Stimulated activated CD4-positive, alpha-beta T cell treated with anti-CD3 and anti-CD28 coated beads, Interleukin-2, amount 100 ng/mL, for 48 hours (primary cell): ENCODE results near the gene METAP1.
"Not testable (repeated sequence)": the region's sequence is repeated elsewhere in the genome, so short reads cannot be mapped to it uniquely, and the experiment has no call there.

Experiments
- DNase-seq, 2 donors: peaks; one replicate each; pipeline ENCODE4 v3.0.0-alpha.2; 2020

METAP1 gene

DNA sequence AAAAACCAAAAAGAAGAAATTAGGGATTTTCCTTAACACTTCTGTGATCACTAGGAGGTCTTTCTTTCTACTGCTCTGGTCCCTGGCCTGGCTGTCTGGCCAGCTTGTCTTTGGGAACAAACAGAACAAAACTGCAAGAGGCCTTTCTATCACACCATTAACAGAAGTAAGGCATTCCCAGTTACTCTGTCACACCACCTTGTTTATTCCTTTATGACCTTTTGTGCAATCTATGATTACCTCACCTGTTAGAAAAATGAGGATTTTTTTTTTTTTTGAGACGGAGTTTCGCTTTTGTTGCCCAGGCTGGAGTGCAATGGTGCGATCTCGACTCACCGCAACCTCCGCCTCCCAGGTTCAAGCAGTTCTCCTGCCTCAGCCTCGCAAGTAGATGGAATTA is 3.0 kb downstream of the METAP1 start:
- DNase-seq: no peak

DNA sequence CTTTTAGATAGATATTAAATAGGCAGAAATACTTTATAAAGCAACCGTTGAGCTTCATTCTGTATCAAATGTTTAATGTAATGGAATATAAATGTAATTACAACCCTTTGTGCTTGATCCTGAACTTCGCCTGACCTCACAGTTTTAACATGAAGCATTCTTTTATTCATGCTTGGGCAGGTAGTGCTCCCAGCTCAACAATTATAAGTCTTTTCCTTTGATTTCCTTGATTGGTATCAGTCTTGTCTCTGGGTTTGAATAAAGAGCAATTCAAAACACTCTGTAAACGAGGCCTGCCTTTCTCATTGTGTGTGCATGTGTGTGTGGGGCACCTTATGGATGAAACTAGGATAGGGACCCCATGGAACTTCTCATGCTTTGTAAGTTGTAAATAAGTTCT is 6.8 kb downstream of the METAP1 start:
- DNase-seq: no peak

DNA sequence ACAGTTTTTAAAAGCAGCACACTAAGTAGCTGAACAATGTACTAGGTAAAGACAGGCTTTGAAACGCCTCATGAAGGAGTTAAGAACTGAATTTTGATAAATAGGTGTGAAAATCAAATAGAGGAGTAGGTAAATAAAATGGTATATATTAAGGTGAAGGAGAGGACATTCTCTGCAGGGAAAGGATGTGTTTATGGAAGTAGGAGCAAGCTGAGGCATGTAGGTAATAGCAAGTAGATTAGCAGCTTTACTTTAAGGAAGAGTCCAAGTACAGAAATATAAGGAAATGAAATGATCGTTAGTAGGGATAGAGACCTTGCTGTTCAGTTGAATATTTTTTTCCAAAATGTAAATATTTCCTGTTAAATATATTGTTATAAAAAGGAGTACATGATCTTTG is 12.5 kb downstream of the METAP1 start:
- no peak for DNase-seq

DNA sequence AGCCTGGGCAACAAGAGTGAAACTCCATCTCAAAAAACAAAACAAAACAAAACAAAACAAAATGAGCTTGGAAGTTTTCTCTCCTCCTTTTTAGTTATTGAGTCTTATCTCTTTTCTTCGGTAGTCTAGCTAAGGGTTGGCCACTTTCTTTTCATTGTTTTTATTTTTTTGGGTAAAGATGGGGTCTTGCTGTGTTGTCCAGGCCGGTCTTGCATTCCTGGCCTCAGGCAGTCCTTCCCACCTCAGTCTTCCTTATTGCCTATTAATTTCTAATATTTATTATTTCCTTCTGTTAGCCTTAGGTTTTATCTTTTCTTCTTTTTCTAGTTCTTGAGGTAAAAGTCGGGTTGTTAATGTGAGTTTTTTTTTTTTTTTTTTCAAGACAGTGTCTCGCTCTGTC is 16.4 kb downstream of the METAP1 start:
- no peak for DNase-seq

DNA sequence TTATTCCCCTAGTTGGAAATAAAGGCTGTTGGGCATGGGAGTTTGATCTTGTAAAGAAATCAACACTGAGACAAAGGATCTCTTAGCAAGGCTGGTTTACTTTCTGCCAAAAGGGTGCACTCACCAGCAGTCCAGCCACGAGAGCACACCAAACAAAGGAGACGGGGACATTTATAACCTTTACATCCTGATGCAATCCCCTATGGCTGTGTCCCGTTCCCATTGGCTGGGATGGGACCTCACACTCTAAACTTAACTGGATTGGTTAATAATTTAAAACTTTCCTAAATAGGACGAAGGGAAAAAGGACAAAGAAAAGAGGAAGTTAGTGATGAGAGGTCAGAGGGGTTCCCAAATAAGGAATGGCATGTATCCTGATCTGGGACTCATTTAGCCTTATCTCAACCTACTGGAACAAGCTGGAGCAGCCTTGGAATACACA is 17.9 kb downstream of the METAP1 start:
- no peak for DNase-seq

DNA sequence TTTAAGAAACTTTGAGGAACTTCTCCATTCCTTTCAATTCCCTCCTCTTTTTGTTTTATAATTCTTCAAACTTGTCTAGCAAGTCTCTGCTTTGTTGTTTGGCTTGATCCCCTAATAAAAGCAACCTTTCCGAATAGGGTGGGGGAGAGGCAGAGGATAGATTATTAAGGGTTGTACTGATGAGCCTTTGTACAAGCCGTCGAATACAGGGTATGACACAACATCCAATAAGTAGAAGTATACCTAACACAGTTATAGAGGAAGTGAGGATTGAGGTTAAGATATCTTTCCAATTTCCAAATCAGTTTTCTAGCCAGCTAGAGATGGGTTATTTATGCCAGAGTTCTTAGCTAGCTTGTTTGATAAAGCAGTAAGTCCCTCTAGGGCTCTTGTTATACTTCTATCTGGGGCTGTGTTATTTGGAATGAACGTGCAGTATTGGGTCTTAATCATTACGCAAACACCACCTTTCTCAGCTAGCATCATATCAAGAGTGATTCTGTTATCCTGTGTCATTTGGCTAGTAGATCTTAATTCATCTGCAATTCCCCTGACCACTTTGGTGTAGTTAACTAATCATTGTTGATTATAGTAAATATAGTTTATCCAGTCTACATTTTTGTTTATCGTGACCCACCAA is 18.5 kb downstream of the METAP1 start:
- DNase-seq: no peak

DNA sequence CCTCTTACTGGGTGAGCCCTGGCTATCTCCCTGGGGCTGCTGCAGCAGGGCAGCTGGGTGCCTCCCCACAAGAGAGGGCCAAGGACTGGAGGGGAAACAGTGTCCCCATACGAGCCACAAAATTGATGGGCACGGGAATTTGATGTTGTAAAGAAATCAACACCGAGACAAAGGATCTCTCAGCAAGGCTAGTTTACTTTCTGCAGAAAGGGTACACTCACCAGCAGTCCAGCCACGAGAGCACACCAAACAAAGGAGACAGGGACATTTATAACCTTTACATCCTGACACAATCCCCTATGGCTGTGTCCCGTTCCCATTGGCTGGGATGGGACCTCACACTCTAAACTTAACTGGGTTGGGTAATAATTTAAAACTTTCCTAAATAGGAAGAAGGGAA is 25.9 kb downstream of the METAP1 start:
- DNase-seq: no peak

DNA sequence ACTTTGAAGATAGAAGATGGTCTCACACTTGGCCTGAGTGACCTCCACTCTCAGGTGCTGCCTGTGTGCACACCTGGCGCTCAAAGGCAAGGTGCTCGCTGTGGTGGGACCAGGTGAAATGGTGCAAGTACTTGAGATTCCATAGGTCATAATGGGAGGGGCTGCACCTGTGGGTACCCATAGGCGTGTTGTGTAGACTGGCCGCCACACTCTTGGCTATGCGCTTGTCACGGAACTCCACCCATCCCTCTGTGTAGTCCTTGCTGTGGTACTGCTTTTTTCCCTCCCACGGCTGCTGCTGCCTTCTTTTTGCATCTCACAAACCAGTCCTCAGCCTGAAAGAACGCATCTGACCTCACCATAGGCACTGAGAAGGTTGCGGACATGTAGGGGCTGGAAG is 27.0 kb downstream of the METAP1 start:
- no peak for DNase-seq

DNA sequence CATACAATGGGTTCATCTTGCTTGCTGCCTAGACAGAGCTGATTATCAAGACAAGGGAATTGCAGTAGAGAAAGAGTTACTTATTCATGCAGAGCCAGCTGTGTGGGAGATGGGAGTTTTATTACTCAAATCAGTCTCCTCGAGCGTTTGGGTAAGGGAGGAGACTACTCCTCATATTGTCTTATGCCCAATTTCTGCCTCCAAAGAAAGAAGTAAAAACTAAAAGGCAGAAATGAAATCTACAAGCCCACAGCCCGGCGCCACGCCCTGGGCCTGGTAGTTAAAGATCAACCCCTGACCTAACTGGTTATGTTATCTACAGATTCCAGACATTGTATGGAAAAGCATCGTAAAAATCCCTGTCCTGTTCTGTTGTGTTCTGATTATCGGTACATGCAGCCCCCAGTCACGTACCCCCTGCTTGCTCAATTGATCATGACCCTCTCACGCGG is 28.3 kb downstream of the METAP1 start:
- not testable (repeated sequence) for DNase-seq

DNA sequence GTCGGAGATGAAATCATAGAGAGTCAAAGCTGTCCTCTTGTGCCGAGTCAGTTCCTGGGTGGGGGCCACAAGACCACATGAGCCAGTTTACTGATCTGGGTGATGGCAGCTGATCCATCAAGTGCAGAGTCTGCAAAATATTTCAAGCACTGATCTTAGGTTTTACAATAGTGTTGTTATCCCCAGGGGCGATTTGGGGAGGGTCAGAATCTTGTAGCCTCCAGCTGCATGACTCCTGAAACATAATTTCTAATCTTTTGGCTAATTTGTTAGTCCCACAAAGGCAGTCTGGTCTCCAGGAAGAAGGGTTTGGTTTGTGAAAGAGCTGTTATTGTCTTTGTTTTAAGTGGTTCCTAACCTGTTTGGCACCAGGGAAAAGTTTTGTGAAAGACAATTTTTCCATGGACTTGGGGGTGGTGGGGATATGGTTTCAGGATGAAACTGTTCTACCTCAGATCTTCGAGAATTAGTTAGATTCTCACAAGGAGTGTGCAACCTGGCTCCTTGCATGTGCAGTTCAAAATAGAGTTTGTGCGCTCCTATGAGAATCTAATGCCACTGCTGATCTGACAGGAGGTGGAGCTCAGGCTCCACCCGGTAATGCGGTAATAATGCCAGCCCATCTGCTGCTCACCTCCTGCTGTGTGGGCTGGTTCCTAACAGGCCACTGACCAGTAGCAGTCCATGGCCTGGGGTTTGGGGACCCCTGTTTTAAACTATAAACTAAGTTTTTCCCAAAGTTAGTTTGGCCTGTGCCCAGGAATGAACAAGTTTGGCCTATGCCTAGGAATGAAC is 29.2 kb downstream of the METAP1 start:
- no peak for DNase-seq

DNA sequence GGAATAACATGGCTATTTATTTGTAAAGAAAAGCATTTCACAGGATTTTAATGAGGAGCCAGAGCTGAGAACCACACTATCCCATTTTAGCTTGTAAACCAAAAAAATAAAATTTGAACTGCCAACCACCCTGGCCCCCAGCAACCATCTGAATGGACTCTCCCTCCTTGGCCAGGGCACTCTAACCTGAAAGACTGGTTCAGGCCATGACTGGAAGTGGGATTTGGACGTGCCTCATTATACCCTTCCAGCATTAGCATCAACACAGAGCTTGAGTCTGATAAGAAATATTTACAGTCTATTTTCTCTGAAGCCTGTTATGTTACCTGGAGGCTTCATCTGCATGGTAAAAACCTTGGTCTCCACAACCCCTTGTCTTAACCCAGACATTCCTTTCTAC is 30.0 kb downstream of the METAP1 start:
- DNase-seq: no peak

DNA sequence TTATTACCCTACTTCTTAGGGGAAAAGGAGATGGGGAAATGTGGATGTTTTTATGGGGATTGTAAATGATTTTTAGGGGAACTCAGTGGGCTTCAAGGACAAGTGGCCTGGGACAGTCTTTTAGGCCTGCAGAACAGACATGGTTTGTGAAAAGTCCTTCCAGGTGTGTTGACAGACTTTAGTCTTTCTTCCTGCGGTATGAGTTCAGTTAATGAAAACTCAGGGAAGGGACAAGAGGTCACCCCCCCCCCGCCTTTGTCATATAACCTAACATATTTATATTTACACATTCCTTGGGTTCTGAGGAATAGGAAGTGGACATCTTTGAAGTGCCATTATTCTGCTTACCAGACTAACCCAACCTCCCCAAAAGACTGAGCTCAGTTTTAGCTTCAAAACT is 31.8 kb downstream of the METAP1 start:
- no peak for DNase-seq

DNA sequence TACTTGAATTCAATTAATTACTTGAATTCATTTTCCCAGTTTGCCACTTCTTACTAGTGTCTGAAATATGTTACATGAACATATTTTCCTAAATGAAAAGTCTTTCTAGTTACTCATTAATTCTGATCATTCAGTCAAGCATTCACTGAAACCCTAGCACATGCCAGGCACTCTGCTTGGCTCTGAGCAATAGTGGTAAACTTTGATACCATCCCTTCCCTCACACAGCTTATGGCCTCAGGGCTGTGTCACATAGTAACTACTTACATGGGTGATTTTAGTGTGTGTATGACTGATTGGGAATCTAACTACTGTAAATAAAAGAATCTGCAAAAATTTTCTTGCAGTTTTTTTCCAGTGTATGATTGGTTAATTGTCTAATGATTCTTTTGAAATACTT is 32.7 kb downstream of the METAP1 start:
- DNase-seq: no peak

DNA sequence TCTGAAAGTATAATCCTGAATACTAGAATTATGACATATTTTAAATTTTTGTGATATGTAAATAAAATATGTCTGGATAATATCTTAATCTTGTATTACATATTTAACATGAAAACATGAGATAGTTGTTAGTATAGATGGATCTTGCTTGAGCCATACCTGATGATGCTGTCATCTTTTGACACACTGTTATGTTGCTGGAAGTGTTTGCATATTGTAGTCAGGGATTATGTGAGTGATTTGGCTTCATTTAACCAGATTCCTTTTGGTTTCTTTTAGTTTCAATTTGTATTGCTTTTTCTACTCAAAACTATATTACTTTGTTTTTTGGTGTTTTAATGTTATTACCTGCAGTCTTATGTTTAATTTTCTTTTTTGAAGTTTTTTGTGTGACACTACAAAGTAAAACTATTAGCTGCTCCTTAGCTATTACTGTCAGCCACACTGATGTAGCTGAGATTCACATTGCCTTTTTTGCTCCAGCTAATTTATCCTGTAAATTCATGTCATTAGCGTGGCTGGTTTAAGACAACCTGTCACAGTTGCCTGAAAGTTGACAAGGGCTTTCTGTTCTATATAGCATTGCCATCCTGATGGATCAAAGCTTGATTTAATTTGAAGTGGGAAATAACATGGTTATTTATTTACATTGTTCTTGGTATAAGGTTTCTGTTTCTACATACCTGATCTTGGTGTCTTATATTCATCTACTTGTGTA is 33.7 kb downstream of the METAP1 start:
- no peak for DNase-seq

DNA sequence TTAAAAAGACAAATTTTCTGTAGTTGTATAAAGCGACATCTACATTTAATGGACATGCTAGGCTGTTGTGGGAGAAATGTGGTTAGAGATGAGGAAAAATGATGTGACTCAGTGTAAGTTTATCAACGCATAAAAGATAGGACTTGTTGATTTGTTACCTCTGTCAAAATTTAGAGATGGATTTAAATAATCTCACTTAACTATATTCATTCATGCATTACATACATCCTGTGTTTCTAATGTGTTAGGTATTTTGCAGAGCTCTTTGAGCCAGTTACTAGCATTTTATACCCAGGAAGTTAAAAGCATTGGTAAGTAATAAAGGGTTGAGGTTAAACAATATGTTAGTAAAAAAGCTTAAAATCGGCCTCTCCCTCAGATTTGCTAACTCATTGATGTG is 34.3 kb downstream of the METAP1 start:
- DNase-seq: no peak

DNA sequence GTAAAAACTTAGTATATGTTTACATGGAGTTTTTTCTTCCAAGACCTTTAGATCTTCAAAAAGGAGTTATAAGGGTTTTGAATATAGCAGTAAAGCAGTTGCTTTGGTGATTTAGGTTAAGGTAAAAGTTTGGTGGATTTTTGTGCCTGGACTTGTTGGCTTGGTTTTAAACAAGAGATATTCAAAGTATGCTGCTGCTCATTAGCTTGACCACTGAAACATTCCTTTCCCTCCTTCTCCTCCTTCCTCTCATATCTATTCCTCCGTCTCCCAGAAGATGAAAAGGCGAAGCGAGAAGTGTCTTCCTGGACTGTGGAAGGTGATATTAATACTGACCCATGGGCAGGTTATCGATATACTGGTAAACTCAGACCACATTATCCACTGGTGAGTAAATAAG is 38.4 kb downstream of the METAP1 start:
- DNase-seq: no peak

DNA sequence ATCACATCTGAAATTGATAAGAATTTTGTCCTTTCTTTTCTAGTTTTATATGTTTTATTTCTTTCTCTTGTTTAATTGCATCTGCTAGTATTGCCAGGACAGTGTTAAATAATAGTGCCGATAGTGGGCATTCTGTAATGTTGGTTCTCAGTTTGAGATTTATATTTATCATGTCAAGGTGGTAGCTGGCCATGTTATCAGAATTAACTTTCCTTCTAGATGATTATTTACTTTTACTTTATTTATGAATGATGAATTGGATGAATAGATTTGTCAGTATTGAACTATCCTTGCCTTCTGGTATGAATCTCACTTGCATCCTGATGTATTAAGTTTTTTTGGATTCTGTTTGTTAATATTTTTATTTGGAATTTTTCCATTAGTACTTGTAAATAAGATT is 42.7 kb downstream of the METAP1 start:
- DNase-seq: no peak

DNA sequence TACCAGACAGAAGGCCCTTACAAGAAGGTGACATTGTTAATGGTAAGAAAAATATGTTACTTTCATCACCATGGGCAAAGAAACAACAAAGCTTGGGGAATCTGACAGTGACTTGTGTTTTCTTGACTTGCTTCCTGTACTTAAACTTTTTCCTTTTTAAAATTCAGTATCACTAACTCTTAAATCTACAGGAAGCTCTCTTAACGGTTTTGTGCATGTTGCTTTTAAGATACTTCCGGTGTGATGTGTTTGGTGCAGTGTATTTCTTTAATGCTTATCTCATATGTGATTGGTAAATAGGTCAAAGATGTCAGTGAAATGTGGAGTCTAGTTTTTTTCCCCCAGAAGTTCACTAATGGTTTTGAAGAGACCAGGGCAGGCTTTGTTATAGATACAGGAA is 47.8 kb downstream of the METAP1 start:
- DNase-seq: no peak

DNA sequence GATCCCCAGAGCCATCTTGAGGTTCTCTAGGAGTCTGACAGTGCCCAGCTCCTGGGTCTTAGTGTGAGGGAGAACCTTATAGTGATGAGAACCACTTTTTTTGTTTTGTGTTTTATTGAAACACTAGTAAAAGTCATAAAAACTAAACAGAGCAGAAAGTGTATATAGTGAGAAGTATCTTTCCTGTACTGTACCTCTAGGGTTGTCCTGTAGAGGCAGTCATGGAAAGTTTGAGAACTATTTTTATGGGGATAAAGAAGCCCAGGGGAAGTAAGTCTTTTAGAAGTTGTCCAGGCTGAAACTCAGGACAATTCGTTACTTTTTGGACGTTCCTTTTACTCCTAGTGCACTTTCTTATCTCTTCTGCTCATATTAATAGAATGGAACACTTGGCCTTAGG is 52.2 kb downstream of the METAP1 start:
- DNase-seq: no peak

DNA sequence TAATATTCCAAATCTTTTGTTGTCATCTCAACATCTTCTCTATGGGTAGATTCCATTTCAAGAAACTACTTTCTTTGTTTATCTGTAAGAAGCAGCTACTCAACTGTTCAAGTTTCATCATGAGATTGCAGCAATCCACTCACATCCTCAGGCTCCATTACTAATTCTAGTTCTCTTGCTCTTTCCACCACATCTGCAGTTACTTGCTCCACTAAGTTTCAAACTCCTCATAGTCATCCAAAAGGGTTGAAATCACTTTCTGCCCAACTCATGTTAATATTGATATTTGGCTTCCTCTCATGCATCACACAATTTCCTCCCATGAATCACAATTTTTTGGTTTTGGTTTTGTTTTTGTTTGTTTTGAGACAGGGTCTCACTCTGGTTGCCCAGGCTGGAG is 57.4 kb downstream of the METAP1 start:
- no peak for DNase-seq

DNA sequence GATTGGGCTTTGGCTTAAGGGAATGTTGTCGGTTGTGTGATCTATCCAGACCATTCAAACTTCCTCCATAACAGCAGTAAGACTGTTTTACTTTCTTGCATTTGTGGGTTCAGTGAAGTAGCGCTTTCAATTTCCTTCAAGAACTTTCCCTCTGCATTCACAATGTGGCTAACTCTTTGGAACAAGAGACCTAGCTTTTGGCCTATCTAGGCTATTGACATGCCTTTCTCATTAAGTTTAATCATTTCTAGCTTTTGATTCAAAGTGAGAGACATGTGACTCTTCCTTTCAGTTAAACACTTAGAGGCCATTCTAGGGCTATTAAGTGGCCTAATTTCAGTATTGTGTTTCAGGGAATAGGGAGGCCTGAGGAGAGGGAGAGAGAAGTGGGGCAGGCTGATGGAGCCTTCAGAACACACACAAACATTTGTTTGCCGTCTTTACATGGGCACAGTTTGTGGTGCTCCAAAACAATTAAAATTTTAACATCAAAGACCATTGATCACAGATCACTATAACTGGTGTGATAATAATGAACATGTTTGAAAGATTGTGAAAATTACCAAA is 59.0 kb downstream of the METAP1 start:
- no peak for DNase-seq

DNA sequence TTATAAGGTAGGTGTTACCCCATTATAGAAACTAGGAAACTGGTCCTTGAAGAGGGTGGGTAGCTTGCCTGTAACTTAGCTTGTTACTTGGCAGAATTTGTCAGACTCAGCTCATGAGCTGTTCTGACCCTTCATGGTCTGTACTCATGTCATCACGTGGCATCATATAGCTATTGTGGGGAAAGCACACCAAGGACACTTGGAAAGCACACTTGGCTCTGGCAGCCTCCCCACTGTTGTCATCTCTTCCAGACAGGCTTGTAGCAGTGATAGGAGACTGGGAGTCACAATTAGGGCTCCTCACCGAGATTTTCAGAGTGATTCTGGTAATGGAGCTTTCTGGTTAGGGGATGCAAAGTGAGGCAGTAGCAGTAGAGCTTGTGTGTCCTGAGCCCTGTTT is 62.7 kb downstream of the METAP1 start:
- DNase-seq: no peak

DNA sequence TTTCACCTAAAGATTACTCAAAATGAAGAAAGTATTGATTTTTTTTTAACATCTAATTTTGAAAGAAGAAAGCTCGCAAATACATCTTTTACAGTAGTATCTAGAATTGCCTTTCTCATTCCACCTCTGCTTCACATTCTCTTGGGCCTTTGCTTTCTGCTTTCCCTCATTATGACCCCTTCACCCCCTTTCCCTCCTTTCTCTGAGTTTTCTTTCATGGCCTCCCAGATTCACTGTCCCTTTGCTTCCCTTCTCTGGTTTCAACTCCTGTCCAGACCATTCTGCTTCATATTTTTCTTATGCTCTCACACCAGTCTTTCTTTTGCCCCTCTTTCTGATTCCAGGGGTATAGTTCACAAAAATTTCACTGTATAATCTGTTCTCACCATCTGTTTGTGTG is 64.0 kb downstream of the METAP1 start:
- DNase-seq: no peak
